Measurements from ENCODE around the gene NELL1.
A peak's percentile ranks its signal among the peaks of the same experiment; 100 is the strongest.

The NELL1 gene

GRCh38 chr11:20639688-20640087, 29.7 kb upstream of the NELL1 start:
- no peak overlapping the region for H2BK5ac ChIP-seq (ENCODE audit: low read depth, low read length, poor library complexity, severe bottlenecking)
- 63% methylated on average over 3 of the region's 3 CpGs for WGBS
- H3K18ac ChIP-seq (ENCODE audit: low read depth in 1 of 2, low read length in 2 of 2) = no peak overlapping the region
- no peak overlapping the region for H3K4me2 ChIP-seq (ENCODE audit: low read length, poor library complexity, severe bottlenecking)
- H3K79me1 ChIP-seq (replicated peaks; ENCODE audit: low read length, poor library complexity, severe bottlenecking) = no peaks in the 10 kb centered on the region
- no peak overlapping the region for H3K4me3 ChIP-seq (ENCODE audit: insufficient read depth in 1 of 2, low read depth in 1 of 2, low read length in 2 of 2)
- H3K14ac ChIP-seq (ENCODE audit: low read length in 2 of 2) = no peak overlapping the region
- H2AK5ac ChIP-seq (ENCODE audit: low read length, severe bottlenecking) = no peak overlapping the region
- peaks cover 0 to 17% of the 10 kb centered on the region in 2 experiments for H3K27me3 ChIP-seq (ENCODE audit: control insufficient read depth in 1 of 2, insufficient read depth in 1 of 2, low read length in 2 of 2)
- H2BK15ac ChIP-seq (ENCODE audit: low read depth, poor library complexity, severe bottlenecking) = no peak overlapping the region
- no peak overlapping the region for H3K27ac ChIP-seq (ENCODE audit: low read length, poor library complexity, severe bottlenecking)
- H2AFZ ChIP-seq (ENCODE audit: low read depth, low read length) = no peak overlapping the region
- H3K36me3 ChIP-seq (ENCODE audit: control insufficient read depth in 1 of 2, insufficient read depth in 2 of 2, low read depth in 1 of 2, low read length in 2 of 2) = no peaks in the 10 kb centered on the region
- H2BK120ac ChIP-seq (ENCODE audit: low read depth, low read length) = no peak overlapping the region
- H3K4ac ChIP-seq (ENCODE audit: low read depth in 1 of 2, low read length in 2 of 2) = no peak overlapping the region
- DNase-seq = no peak
- no peak overlapping the region for H4K91ac ChIP-seq (ENCODE audit: low read length)
- no peaks in the 10 kb centered on the region for H3K4me1 ChIP-seq (ENCODE audit: control insufficient read depth, insufficient read depth, low read depth, low read length)
- no peak overlapping the region for H3K9ac ChIP-seq (ENCODE audit: low read length)
- no peaks in the 10 kb centered on the region for H3K9me3 ChIP-seq (ENCODE audit: control insufficient read depth, low read length)
- H3K23ac ChIP-seq (ENCODE audit: low read length in 2 of 2) = no peak overlapping the region
- H2BK12ac ChIP-seq (ENCODE audit: low read length in 2 of 2) = no peak overlapping the region
- H4K8ac ChIP-seq (ENCODE audit: low read length) = no peak overlapping the region

GRCh38 chr11:20640401-20640800, 29.0 kb upstream of the NELL1 start:
- Histone ChIP-seq H3K4ac (ENCODE audit: low read depth in 1 of 2, low read length in 2 of 2) (no peak overlapping the region), H3K9me3 (ENCODE audit: control insufficient read depth, low read length) (no peaks in the 10 kb centered on the region), H3K9ac (ENCODE audit: low read length) (no peak overlapping the region), H4K91ac (ENCODE audit: low read length) (no peak overlapping the region), H3K23ac (ENCODE audit: low read length in 2 of 2) (no peak overlapping the region), H3K36me3 (ENCODE audit: control insufficient read depth in 1 of 2, insufficient read depth in 2 of 2, low read depth in 1 of 2, low read length in 2 of 2) (no peaks in the 10 kb centered on the region), H4K8ac (ENCODE audit: low read length) (no peak overlapping the region), H3K27ac (ENCODE audit: low read length, poor library complexity, severe bottlenecking) (no peak overlapping the region), H3K4me1 (ENCODE audit: control insufficient read depth, insufficient read depth, low read depth, low read length) (no peaks in the 10 kb centered on the region), H2BK5ac (ENCODE audit: low read depth, low read length, poor library complexity, severe bottlenecking) (no peak overlapping the region), H3K4me2 (ENCODE audit: low read length, poor library complexity, severe bottlenecking) (no peak overlapping the region), H3K4me3 (ENCODE audit: insufficient read depth in 1 of 2, low read depth in 1 of 2, low read length in 2 of 2) (no peak overlapping the region), H2AK5ac (ENCODE audit: low read length, severe bottlenecking) (no peak overlapping the region), H3K27me3 (ENCODE audit: control insufficient read depth in 1 of 2, insufficient read depth in 1 of 2, low read length in 2 of 2) (peaks cover 0 to 13% of the 10 kb centered on the region in 2 experiments), H3K18ac (ENCODE audit: low read depth in 1 of 2, low read length in 2 of 2) (no peak overlapping the region), H2BK120ac (ENCODE audit: low read depth, low read length) (no peak overlapping the region), H2BK12ac (ENCODE audit: low read length in 2 of 2) (no peak overlapping the region), H3K79me1 (replicated peaks; ENCODE audit: low read length, poor library complexity, severe bottlenecking) (no peaks in the 10 kb centered on the region), H2AFZ (ENCODE audit: low read depth, low read length) (no peak overlapping the region), H3K14ac (ENCODE audit: low read length in 2 of 2) (no peak overlapping the region), H2BK15ac (ENCODE audit: low read depth, poor library complexity, severe bottlenecking) (no peak overlapping the region)
- no peak for DNase-seq
- WGBS = 80% methylated on average over 1 of the region's 2 CpGs

GRCh38 chr11:20644360-20644759, 25.0 kb upstream of the NELL1 start:
- no peak overlapping the region for H3K27ac ChIP-seq (ENCODE audit: low read length, poor library complexity, severe bottlenecking)
- H2BK120ac ChIP-seq (ENCODE audit: low read depth, low read length) = no peak overlapping the region
- no peak overlapping the region for H2BK5ac ChIP-seq (ENCODE audit: low read depth, low read length, poor library complexity, severe bottlenecking)
- no peaks in the 10 kb centered on the region for H3K4me1 ChIP-seq (ENCODE audit: control insufficient read depth, insufficient read depth, low read depth, low read length)
- no peak overlapping the region for H2BK12ac ChIP-seq (ENCODE audit: low read length in 2 of 2)
- WGBS = 93% methylated on average over 4 of the region's 4 CpGs
- no peak overlapping the region for H2AK5ac ChIP-seq (ENCODE audit: low read length, severe bottlenecking)
- no peak overlapping the region for H3K4me3 ChIP-seq (ENCODE audit: insufficient read depth in 1 of 2, low read depth in 1 of 2, low read length in 2 of 2)
- no peak overlapping the region for H4K91ac ChIP-seq (ENCODE audit: low read length)
- H3K27me3 ChIP-seq (ENCODE audit: control insufficient read depth in 1 of 2, insufficient read depth in 1 of 2, low read length in 2 of 2) = peaks cover 0 to 9% of the 10 kb centered on the region in 2 experiments
- no peak overlapping the region for H3K4me2 ChIP-seq (ENCODE audit: low read length, poor library complexity, severe bottlenecking)
- H3K36me3 ChIP-seq (ENCODE audit: control insufficient read depth in 1 of 2, insufficient read depth in 2 of 2, low read depth in 1 of 2, low read length in 2 of 2) = no peaks in the 10 kb centered on the region
- H3K4ac ChIP-seq (ENCODE audit: low read depth in 1 of 2, low read length in 2 of 2) = no peak overlapping the region
- H3K23ac ChIP-seq (ENCODE audit: low read length in 2 of 2) = no peak overlapping the region
- no peak overlapping the region for H3K14ac ChIP-seq (ENCODE audit: low read length in 2 of 2)
- DNase-seq = no peak
- H3K9ac ChIP-seq (ENCODE audit: low read length) = no peak overlapping the region
- H4K8ac ChIP-seq (ENCODE audit: low read length) = no peak overlapping the region
- H3K18ac ChIP-seq (ENCODE audit: low read depth in 1 of 2, low read length in 2 of 2) = no peak overlapping the region
- H3K79me1 ChIP-seq (replicated peaks; ENCODE audit: low read length, poor library complexity, severe bottlenecking) = no peaks in the 10 kb centered on the region
- H2AFZ ChIP-seq (ENCODE audit: low read depth, low read length) = no peak overlapping the region
- no peaks in the 10 kb centered on the region for H3K9me3 ChIP-seq (ENCODE audit: control insufficient read depth, low read length)
- H2BK15ac ChIP-seq (ENCODE audit: low read depth, poor library complexity, severe bottlenecking) = no peak overlapping the region

GRCh38 chr11:20647976-20648565, 21.3 kb upstream of the NELL1 start:
- peak; percentile 46 for DNase-seq
- Histone ChIP-seq H3K27me3 (ENCODE audit: control insufficient read depth in 1 of 2, insufficient read depth in 1 of 2, low read length in 2 of 2) (peaks cover 0 to 7% of the 10 kb centered on the region in 2 experiments), H2AK5ac (ENCODE audit: low read length, severe bottlenecking) (no peak overlapping the region), H4K91ac (ENCODE audit: low read length) (no peak overlapping the region), H2BK15ac (ENCODE audit: low read depth, poor library complexity, severe bottlenecking) (no peak overlapping the region), H4K8ac (ENCODE audit: low read length) (no peak overlapping the region), H3K9me3 (ENCODE audit: control insufficient read depth, low read length) (no peaks in the 10 kb centered on the region), H2BK120ac (ENCODE audit: low read depth, low read length) (no peak overlapping the region), H3K14ac (ENCODE audit: low read length in 2 of 2) (no peak overlapping the region), H2BK12ac (ENCODE audit: low read length in 2 of 2) (no peak overlapping the region), H3K4me1 (ENCODE audit: control insufficient read depth, insufficient read depth, low read depth, low read length) (no peaks in the 10 kb centered on the region), H3K36me3 (ENCODE audit: control insufficient read depth in 1 of 2, insufficient read depth in 2 of 2, low read depth in 1 of 2, low read length in 2 of 2) (no peaks in the 10 kb centered on the region), H3K79me1 (replicated peaks; ENCODE audit: low read length, poor library complexity, severe bottlenecking) (no peaks in the 10 kb centered on the region), H3K4me2 (ENCODE audit: low read length, poor library complexity, severe bottlenecking) (no peak overlapping the region), H3K18ac (ENCODE audit: low read depth in 1 of 2, low read length in 2 of 2) (no peak overlapping the region), H2AFZ (ENCODE audit: low read depth, low read length) (no peak overlapping the region), H2BK5ac (ENCODE audit: low read depth, low read length, poor library complexity, severe bottlenecking) (no peak overlapping the region), H3K23ac (ENCODE audit: low read length in 2 of 2) (no peak overlapping the region), H3K4me3 (ENCODE audit: insufficient read depth in 1 of 2, low read depth in 1 of 2, low read length in 2 of 2) (no peak overlapping the region), H3K27ac (ENCODE audit: low read length, poor library complexity, severe bottlenecking) (no peak overlapping the region), H3K9ac (ENCODE audit: low read length) (no peak overlapping the region), H3K4ac (ENCODE audit: low read depth in 1 of 2, low read length in 2 of 2) (no peak overlapping the region)
- WGBS = 50% methylated on average over 4 of the region's 4 CpGs

Data from mesenchymal stem cell (in vitro differentiated cells and primary cell).